ENCODE data around the gene PRKACA.

- TF ChIP-seq POLR2AphosphoS5 (IDR thresholded peaks at IDR 0.05) (no peak), EP300 (IDR thresholded peaks at IDR 0.05; ENCODE audit: low read depth) (no peak)
- TF ChIP-seq, protein P1, sequence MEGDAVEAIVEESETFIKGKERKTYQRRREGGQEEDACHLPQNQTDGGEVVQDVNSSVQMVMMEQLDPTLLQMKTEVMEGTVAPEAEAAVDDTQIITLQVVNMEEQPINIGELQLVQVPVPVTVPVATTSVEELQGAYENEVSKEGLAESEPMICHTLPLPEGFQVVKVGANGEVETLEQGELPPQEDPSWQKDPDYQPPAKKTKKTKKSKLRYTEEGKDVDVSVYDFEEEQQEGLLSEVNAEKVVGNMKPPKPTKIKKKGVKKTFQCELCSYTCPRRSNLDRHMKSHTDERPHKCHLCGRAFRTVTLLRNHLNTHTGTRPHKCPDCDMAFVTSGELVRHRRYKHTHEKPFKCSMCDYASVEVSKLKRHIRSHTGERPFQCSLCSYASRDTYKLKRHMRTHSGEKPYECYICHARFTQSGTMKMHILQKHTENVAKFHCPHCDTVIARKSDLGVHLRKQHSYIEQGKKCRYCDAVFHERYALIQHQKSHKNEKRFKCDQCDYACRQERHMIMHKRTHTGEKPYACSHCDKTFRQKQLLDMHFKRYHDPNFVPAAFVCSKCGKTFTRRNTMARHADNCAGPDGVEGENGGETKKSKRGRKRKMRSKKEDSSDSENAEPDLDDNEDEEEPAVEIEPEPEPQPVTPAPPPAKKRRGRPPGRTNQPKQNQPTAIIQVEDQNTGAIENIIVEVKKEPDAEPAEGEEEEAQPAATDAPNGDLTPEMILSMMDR (IDR thresholded peaks at IDR 0.05): no peak
Measured at GRCh38 chr19:14102102-14102696, 15.4 kb downstream of the PRKACA start.
